WERI-Rb-1 (cell line): Measurements from ENCODE around the gene HSD17B8.

ENCODE experiments used
- DNase-seq: peaks from one replicate; pipeline ENCODE4 v3.0.0-alpha.2; 2020
- H3K27ac ChIP-seq: fragments of 250-450 bp; sonication (Bioruptor Pico); 2 replicates; pipeline ENCODE4 v1.5.1; 2020; ENCODE audit warnings: mild to moderate bottlenecking, moderate library complexity
- H3K27me3 ChIP-seq: fragments of 250-450 bp; sonication (Bioruptor Pico); 2 replicates; pipeline ENCODE4 v1.5.1; 2021; ENCODE audit warnings: mild to moderate bottlenecking, low read depth, moderate library complexity; ENCODE audit not compliant: insufficient read depth, severe bottlenecking
- H3K36me3 ChIP-seq: fragments of 250-450 bp; sonication (Bioruptor Pico); 2 replicates; pipeline ENCODE4 v1.5.1; 2020; ENCODE audit warnings: mild to moderate bottlenecking, moderate library complexity
- H3K4me3 ChIP-seq: 2 replicates; pipeline ENCODE4 v1.5.1; 2011; ENCODE audit warnings: low read depth, mild to moderate bottlenecking, control low read depth, low read length
- H3K9me3 ChIP-seq: fragments of 250-450 bp; sonication (Bioruptor Pico); 2 replicates; pipeline ENCODE4 v1.5.1; 2021; ENCODE audit warnings: mild to moderate bottlenecking, moderate library complexity; ENCODE audit not compliant: severe bottlenecking
- CTCF ChIP-seq: IDR thresholded peaks from 2 replicates; pipeline ENCODE4 v1.5.1; 2011; ENCODE audit warnings: low read depth, mild to moderate bottlenecking, control low read depth, inconsistent platforms, low read length

Gene HSD17B8

DNA sequence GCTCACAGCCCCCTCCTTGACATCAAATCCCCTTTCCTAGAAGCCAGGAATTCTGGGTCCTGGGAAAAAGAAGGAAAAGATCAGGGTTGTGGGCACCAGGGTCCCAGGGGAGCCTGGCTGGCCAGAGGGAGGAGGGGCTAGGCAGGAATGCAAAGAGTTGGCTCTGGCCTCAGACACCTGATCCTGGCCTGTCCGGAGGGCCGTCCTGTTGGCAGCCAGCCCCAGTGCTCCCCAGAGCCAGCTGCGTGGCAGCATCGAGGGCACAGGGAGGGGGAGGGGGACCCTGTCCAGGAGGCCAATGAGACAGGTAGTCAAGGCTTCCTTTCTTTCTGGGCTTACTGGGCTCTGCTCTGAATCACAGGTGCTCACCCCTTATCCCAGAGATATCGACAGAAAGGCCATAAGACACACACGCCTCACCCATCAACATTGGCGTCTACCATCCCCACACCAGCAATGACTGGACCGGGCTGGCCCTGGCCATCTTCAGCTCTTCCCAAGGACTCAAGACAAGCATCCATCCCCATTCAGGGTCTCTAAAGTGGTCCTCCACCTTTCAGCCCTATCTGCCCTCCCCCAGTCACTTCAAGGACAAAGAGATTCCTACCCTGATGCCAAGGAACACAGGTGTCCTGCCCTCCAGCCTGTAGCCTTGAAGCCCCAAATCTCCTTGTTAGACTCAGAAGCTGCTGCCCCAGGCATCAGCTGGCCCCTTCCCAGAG is 12.9 kb upstream of the HSD17B8 start:
- H3K27ac ChIP-seq = no peak overlapping the region
- no peak for DNase-seq
- no peaks in the 10 kb centered on the region for H3K27me3 ChIP-seq
- peaks cover 30% of the 10 kb centered on the region for H3K36me3 ChIP-seq
- no peaks in the 10 kb centered on the region for H3K9me3 ChIP-seq
- no peak for TF ChIP-seq CTCF
- H3K4me3 ChIP-seq = peak overlapping the region; percentile 72

DNA sequence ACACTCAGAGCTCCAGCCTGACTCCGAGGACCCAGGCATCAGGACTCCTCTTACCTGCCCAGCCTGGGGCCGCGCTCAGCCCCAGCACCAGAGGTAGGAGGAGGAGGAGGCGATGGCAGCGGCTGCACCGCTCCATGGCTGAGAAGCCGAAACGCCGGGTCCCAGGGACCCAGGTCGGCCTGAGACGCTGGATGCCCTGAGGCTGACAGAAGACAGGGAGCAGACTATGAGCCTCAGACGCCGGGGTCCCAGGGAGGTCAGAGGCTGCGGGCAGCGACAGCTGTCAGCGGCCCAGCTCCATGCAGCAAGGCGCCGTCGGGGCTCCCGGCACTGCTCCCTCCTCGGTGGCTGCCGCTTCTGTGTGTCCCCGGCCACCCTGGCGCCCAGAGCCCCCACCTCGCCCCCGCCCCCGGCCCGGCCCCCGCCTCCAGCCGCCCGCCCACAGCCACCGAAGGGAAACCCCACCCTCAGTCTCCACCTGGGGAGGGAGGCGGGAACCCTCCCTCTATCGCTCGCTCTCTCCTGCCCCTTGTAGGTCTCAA is 12.3 kb upstream of the HSD17B8 start, which contains the start of gene COL11A2:
COL11A2 (minus strand) TSS at position 363 of the 542 bp plus-strand sequence; CDS start at position 136, 227 bp downstream.
- peak within 1 kb of the TSS; percentile 72 for H3K4me3 ChIP-seq
- DNase-seq = peak; percentile 76
- peaks cover 36% of the 10 kb centered on the region for H3K36me3 ChIP-seq
- H3K9me3 ChIP-seq = no peaks in the 10 kb centered on the region
- no peaks in the 10 kb centered on the region for H3K27me3 ChIP-seq
- no peak for TF ChIP-seq CTCF
- H3K27ac ChIP-seq = peak within 1 kb of the TSS; percentile 42

DNA sequence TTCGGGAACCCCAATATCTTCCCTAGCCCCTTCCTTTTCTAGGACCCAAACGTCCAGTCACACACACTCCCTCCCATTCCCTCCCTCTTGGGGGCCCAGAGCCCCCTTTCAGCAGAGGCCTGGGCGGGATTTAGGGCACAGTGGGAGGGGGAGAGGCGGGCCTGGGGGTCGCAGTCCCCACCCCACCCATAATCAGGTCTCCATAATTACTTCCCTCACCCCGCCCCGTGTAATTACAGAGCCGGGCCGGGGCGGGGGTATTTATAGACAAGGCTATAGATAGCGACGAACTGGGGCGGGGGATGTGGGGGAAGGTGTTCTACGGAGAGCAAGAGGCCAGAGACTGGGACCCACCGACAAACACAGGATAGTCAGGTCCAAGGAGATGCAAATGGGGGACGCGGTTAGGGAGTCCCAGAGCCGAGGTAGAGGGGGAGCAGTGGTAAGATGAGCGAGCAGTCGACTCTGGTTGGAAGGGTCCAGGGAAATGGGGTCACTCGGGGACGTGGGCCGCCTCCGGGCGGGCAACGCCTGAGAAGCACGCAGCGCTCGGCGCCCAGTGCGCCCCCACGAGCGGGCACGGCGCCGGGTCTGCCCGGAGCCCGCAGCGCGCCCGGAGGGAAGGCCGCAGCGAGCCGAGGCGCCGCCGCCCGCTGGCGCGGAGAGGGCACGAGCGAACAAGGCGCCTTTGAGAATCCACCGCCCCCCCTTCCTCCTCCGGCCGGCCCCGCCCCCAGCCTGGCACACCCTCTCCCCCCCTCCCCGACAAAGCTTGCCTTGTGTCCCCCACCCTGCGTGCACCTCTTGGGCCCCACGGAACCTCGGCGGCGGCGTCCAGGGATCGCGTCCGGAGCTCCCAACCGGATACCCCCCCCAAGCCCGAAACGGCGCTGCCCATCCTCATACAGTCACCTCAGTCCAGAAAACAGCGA is 11.5 kb upstream of the HSD17B8 start:
- Histone ChIP-seq H3K27ac (peak overlapping the region; percentile 42), H3K36me3 (peaks cover 44% of the 10 kb centered on the region), H3K27me3 (no peaks in the 10 kb centered on the region), H3K9me3 (no peaks in the 10 kb centered on the region), H3K4me3 (peak overlapping the region; percentile 72)
- no peak for TF ChIP-seq CTCF
- DNase-seq = peak; percentile 74

- H3K36me3 ChIP-seq = peaks cover 47% of the 10 kb centered on the region
- TF ChIP-seq CTCF = no peak
- no peaks in the 10 kb centered on the region for H3K9me3 ChIP-seq
- H3K4me3 ChIP-seq = no peak overlapping the region
- H3K27me3 ChIP-seq = no peaks in the 10 kb centered on the region
- DNase-seq = no peak
- no peak overlapping the region for H3K27ac ChIP-seq
Observed at GRCh38 chr6:33193619-33194018, 10.8 kb upstream of the HSD17B8 start.

GRCh38 chr6:33194431-33194979 is 9.9 kb upstream of the HSD17B8 start:
- H3K9me3 ChIP-seq = no peaks in the 10 kb centered on the region
- H3K4me3 ChIP-seq = no peak overlapping the region
- no peaks in the 10 kb centered on the region for H3K27me3 ChIP-seq
- TF ChIP-seq CTCF = no peak
- peaks cover 47% of the 10 kb centered on the region for H3K36me3 ChIP-seq
- no peak overlapping the region for H3K27ac ChIP-seq
- DNase-seq = no peak
